22Rv1 (cell line): Measurements from ENCODE around the gene BPIFA3.

ENCODE experiments used
- CTCF ChIP-seq: fragments of 450-650 bp; IDR thresholded peaks from 2 replicates; pipeline ENCODE4 v1.5.1; 2017; ENCODE audit warnings: mild to moderate bottlenecking
- ZFX ChIP-seq: fragments of 450-650 bp; IDR thresholded peaks from 2 replicates; pipeline ENCODE4 v1.6.1; 2017; ENCODE audit warnings: antibody characterized with exemption, borderline replicate concordance

GRCh38 chr20:33250666-33251065, 33.5 kb downstream of the BPIFA3 start:
- TF ChIP-seq CTCF (no peak), ZFX (no peak)
